Stimulated activated effector memory CD8-positive, alpha-beta T cell treated with anti-CD3 and anti-CD28 coated beads, Interleukin-12 subunit alpha, Interleukin-12 subunit beta, amount 100 ng/mL, for 72 hours (primary cell): ENCODE measurements around the gene SLC6A6.

Source experiments
- ATAC-seq: fragments of 150-1000 bp; cut with Tn5 transposase; 2 replicates; pipeline ENCODE4 v1.10.0; 2021
- DNase-seq, 2 donors: peaks; one replicate each; pipeline ENCODE4 v3.0.0; 2021 to 2022; ENCODE audit warnings: low spot score in 2 of 2
- H3K27ac Mint-ChIP-seq: one replicate; pipeline ENCODE4 v1.8.0; 2022; ENCODE audit warnings: mild to moderate bottlenecking, mixed read lengths
- H3K36me3 Mint-ChIP-seq: one replicate; pipeline ENCODE4 v1.8.0; 2022; ENCODE audit warnings: mild to moderate bottlenecking, mixed read lengths
- H3K4me1 Mint-ChIP-seq: one replicate; pipeline ENCODE4 v1.8.0; 2022; ENCODE audit warnings: mixed read lengths
- H3K4me3 Mint-ChIP-seq: one replicate; pipeline ENCODE4 v1.8.0; 2022; ENCODE audit warnings: mild to moderate bottlenecking, mixed read lengths
- H3K9me3 Mint-ChIP-seq: one replicate; pipeline ENCODE4 v1.8.0; 2022; ENCODE audit warnings: mixed read lengths

SLC6A6 gene

DNA sequence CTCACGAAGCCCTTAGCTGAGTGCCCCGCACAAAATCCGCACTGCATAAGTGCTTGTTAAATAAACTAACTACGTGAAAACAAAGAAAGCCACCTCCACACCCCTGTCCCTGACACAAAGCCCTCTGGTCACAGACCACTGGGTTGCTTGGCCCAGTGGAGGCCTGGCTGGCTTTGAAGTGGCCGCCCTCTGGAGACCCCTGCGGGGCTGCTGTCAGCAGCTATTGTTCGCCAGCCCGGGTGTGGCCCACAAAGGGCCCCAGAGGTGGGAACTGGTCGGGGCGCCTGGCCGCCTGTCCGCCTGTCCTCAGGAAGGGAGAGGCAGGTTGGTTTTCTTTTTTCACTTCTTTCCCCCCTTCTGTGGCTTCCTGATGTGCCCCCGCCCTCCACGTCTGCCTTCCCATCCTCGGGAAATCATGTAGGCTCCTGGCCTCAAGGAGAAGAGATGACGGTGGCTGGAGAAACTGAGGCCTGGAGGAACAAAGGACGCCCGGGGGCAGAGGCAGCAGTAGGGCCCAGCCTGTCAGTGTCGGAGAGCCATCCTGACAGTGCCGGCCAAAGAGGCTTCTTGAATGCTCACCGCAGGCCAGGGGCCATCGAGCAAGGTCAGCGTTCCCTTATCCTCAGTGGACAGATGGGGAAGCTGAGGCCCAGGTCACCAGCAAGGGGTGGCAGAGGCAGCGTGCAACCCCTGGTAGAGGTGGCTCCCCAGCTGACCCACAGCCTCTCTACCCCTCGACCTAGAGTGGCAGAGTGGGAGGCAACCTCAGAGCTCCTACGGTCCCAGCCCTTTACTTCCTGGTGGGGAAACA is 61.1 kb downstream of the SLC6A6 start:
- Mint-ChIP-seq H3K36me3 (peaks cover 69% of the 10 kb centered on the region), H3K4me3 (no peak overlapping the region), H3K4me1 (peaks cover 17% of the 10 kb centered on the region), H3K27ac (peak overlapping the region; percentile 88), H3K9me3 (no peaks in the 10 kb centered on the region)
- no peak for DNase-seq
- no peak for ATAC-seq

DNA sequence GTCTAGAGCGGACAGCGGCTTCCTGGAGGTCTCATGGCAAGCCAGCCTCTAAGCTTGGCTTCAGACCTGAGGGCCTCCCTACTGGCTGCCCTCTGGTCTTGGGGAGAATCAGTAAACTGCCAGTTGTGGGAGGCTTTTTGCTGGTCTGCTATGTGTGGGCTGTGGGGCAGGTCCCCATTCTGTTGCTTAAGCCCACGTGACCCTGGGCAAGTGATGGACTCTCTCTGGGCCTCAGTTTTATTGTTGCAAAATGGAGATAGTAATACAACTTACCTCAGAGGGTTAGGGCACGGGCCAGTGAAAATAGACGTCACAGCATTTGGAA is 61.7 kb downstream of the SLC6A6 start:
- DNase-seq (no peak), ATAC-seq (no peak)
- no peaks in the 10 kb centered on the region for H3K9me3 Mint-ChIP-seq
- no peak overlapping the region for H3K4me3 Mint-ChIP-seq
- H3K36me3 Mint-ChIP-seq = peaks cover 66% of the 10 kb centered on the region
- peaks cover 17% of the 10 kb centered on the region for H3K4me1 Mint-ChIP-seq
- no peak overlapping the region for H3K27ac Mint-ChIP-seq

- no peak for ATAC-seq
- Mint-ChIP-seq H3K4me1 (peaks cover 17% of the 10 kb centered on the region), H3K27ac (no peak overlapping the region)
Measured at GRCh38 chr3:14464521-14464920, 62.1 kb downstream of the SLC6A6 start.

GRCh38 chr3:14465425-14465824 is 63.0 kb downstream of the SLC6A6 start:
- H3K27ac Mint-ChIP-seq = no peak overlapping the region
- H3K9me3 Mint-ChIP-seq = no peaks in the 10 kb centered on the region
- peaks cover 11% of the 10 kb centered on the region for H3K4me1 Mint-ChIP-seq
- no peak for DNase-seq
- no peak overlapping the region for H3K4me3 Mint-ChIP-seq
- ATAC-seq = no peak
- H3K36me3 Mint-ChIP-seq = peaks cover 61% of the 10 kb centered on the region

More at GRCh38 chr3:14464521-14464920, 62.1 kb downstream of the SLC6A6 start:
- Mint-ChIP-seq H3K4me3 (no peak overlapping the region), H3K36me3 (peaks cover 62% of the 10 kb centered on the region), H3K9me3 (no peaks in the 10 kb centered on the region)
- no peak for DNase-seq

GRCh38 chr3:14466179-14466903 is 63.9 kb downstream of the SLC6A6 start:
- Mint-ChIP-seq H3K27ac (no peak overlapping the region), H3K9me3 (no peaks in the 10 kb centered on the region), H3K36me3 (peaks cover 61% of the 10 kb centered on the region), H3K4me3 (no peak overlapping the region), H3K4me1 (peaks cover 9% of the 10 kb centered on the region)
- no peak for DNase-seq
- no peak for ATAC-seq

DNA sequence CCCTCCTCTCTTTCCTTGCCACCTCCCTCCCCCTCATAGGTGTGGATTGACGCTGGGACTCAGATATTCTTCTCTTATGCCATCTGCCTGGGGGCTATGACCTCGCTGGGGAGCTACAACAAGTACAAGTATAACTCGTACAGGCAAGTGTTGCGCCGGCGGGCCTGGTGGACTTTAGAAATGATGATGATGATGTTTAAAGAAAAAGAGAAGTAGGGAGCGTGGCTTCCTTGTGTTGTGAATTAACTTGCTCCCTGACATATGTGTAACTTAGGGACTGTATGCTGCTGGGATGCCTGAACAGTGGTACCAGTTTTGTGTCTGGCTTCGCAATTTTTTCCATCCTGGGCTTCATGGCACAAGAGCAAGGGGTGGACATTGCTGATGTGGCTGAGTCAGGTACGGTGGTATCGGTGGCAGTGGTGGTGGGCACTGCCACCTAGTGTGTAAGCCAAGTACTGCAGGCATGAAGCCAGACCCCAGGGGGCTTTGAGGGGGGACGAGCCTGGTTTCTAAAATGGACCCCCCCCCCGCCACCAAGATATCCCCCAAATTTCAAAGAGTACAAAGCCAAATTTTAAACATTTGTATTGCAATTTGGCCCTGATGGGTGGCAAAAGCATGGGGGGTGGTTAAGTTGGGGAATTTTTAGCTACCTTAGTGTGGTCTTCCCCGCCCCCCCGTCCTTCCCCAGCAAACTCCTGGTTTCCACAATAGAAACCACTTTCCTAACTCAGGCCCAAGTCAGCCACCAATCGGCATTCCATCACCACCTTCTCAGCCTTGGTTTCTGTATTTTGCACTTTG is 65.6 kb downstream of the SLC6A6 start:
- peaks cover 9% of the 10 kb centered on the region for H3K4me1 Mint-ChIP-seq
- DNase-seq (peak; percentile 29 to 64), ATAC-seq (no peak)
- peaks cover 61% of the 10 kb centered on the region for H3K36me3 Mint-ChIP-seq
- no peaks in the 10 kb centered on the region for H3K9me3 Mint-ChIP-seq
- H3K4me3 Mint-ChIP-seq = no peak overlapping the region
- peak overlapping the region; percentile 78 for H3K27ac Mint-ChIP-seq

DNA sequence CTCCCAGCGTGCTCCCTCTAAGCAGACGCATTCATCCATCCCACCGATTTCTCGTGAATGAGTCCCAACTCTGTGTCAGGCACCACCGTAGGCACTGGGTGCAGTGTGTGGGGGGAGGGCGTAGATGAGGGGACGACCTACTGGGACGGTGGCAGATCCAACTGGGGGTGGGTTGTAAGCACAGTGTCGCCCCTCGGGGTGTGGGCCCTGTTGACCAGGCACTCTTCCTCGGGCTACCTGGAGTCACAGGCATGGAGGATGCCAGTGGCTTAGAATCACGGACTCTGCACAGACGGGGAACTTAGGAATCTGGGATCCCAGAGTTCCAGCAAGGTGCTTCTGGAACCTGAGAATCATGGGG is 66.2 kb downstream of the SLC6A6 start:
- Mint-ChIP-seq H3K9me3 (no peaks in the 10 kb centered on the region), H3K4me1 (peaks cover 8% of the 10 kb centered on the region), H3K36me3 (peaks cover 61% of the 10 kb centered on the region), H3K27ac (no peak overlapping the region), H3K4me3 (no peak overlapping the region)
- DNase-seq = no peak
- no peak for ATAC-seq

DNA sequence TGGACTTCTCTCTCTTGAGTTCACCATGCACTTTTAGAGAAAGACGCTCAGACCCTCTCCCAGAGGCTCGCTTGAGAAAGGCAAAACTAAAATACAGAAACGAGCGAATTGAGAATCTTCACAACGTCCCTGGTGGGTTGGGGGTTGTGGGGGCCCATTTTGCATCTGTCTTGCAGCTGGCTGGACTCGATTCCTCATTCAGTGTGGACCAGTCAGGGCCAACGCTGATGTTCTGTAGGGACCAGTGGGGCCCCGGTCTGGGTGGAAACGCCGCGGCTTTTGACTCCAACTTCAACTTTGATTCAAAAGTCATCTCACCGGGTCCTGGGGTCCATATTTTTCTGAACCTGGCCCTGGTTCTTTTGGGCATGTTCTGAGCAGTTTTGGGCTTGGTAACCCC is 68.1 kb downstream of the SLC6A6 start:
- Mint-ChIP-seq H3K9me3 (no peaks in the 10 kb centered on the region), H3K4me3 (no peak overlapping the region), H3K36me3 (peaks cover 67% of the 10 kb centered on the region), H3K4me1 (peaks cover 8% of the 10 kb centered on the region), H3K27ac (no peak overlapping the region)
- ATAC-seq (no peak), DNase-seq (no peak)

DNA sequence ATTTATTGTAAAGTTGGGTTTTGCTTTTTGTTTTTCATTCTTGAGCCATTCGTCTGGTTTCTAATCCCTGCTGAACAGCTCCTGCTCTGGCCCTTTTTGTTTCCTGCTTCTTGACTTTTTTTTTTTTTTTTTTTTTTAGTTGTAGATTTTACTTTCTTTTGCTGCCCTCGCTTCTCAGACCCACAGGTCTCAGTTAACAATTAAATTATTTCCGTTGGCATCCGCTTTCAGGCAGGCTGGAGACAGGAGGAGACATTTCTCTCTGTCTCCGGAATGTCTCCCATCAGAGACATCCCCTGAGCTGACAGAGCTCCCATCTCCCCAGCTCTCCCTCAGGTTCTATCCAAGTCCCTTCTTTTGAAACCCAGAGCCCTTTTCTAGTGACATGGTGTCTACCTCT is 68.6 kb downstream of the SLC6A6 start:
- no peak overlapping the region for H3K4me3 Mint-ChIP-seq
- no peak for ATAC-seq
- no peaks in the 10 kb centered on the region for H3K9me3 Mint-ChIP-seq
- peaks cover 68% of the 10 kb centered on the region for H3K36me3 Mint-ChIP-seq
- peaks cover 8% of the 10 kb centered on the region for H3K4me1 Mint-ChIP-seq
- DNase-seq = no peak
- H3K27ac Mint-ChIP-seq = peak overlapping the region; percentile 32

GRCh38 chr3:14471690-14472089 is 69.3 kb downstream of the SLC6A6 start:
- Mint-ChIP-seq H3K36me3 (peaks cover 70% of the 10 kb centered on the region), H3K9me3 (no peaks in the 10 kb centered on the region), H3K27ac (no peak overlapping the region), H3K4me3 (no peak overlapping the region), H3K4me1 (peaks cover 8% of the 10 kb centered on the region)
- DNase-seq (no peak), ATAC-seq (no peak)

- Mint-ChIP-seq H3K4me1 (peaks cover 8% of the 10 kb centered on the region), H3K36me3 (peaks cover 78% of the 10 kb centered on the region), H3K4me3 (no peak overlapping the region), H3K9me3 (no peaks in the 10 kb centered on the region), H3K27ac (peak overlapping the region; percentile 76)
- DNase-seq (no peak), ATAC-seq (peak; percentile 92)
Measured at GRCh38 chr3:14472471-14473351, 70.3 kb downstream of the SLC6A6 start.

GRCh38 chr3:14473411-14473891 is 71.0 kb downstream of the SLC6A6 start:
- DNase-seq = no peak
- no peak for ATAC-seq
- Mint-ChIP-seq H3K4me3 (no peak overlapping the region), H3K9me3 (no peaks in the 10 kb centered on the region), H3K27ac (peak overlapping the region; percentile 76), H3K4me1 (peaks cover 8% of the 10 kb centered on the region), H3K36me3 (peaks cover 80% of the 10 kb centered on the region)

GRCh38 chr3:14474363-14475081 is 72.1 kb downstream of the SLC6A6 start:
- no peaks in the 10 kb centered on the region for H3K9me3 Mint-ChIP-seq
- H3K27ac Mint-ChIP-seq = peak overlapping the region; percentile 74
- no peak overlapping the region for H3K4me3 Mint-ChIP-seq
- DNase-seq = no peak
- peaks cover 8% of the 10 kb centered on the region for H3K4me1 Mint-ChIP-seq
- peaks cover 91% of the 10 kb centered on the region for H3K36me3 Mint-ChIP-seq
- no peak for ATAC-seq

GRCh38 chr3:14475621-14476020 is 73.2 kb downstream of the SLC6A6 start:
- H3K4me1 Mint-ChIP-seq = peaks cover 8% of the 10 kb centered on the region
- ATAC-seq = no peak
- H3K4me3 Mint-ChIP-seq = no peak overlapping the region
- H3K9me3 Mint-ChIP-seq = no peaks in the 10 kb centered on the region
- no peak overlapping the region for H3K27ac Mint-ChIP-seq
- H3K36me3 Mint-ChIP-seq = peaks cover 83% of the 10 kb centered on the region
- DNase-seq = no peak
